Hepatocyte (in vitro differentiated cells): ENCODE results near the gene GPX2.

Experiments
- CTCF ChIP-seq: fragments of 200-600 bp; sonication (generic); IDR thresholded peaks from 2 replicates; pipeline ENCODE4 v1.5.1; 2016; ENCODE audit warnings: antibody characterized with exemption, mild to moderate bottlenecking; ENCODE audit not compliant: poor library complexity
- EZH2 ChIP-seq: fragments of 200-600 bp; sonication (generic); IDR thresholded peaks from 2 replicates; pipeline ENCODE4 v1.6.1; 2016; ENCODE audit warnings: antibody characterized with exemption, mild to moderate bottlenecking, borderline replicate concordance
- EZH2phosphoT487 ChIP-seq: fragments of 200-600 bp; sonication (generic); IDR thresholded peaks from one replicate; pipeline ENCODE4 v1.6.1; 2018; ENCODE audit warnings: antibody characterized with exemption, mild to moderate bottlenecking, low read depth, moderate library complexity; ENCODE audit not compliant: unreplicated experiment, severe bottlenecking

GRCh38 chr14:64951291-64951690 is 8.7 kb upstream of the GPX2 start:
- TF ChIP-seq EZH2 (no peak), CTCF (no peak), EZH2phosphoT487 (no peak)
